Activated CD4-positive, alpha-beta T cell treated with anti-CD3 and anti-CD28 coated beads for 4 hours (primary cell): ENCODE results near the gene GRK2.
"Not testable (repeated sequence)": the region's sequence is repeated elsewhere in the genome, so short reads cannot be mapped to it uniquely, and the experiment has no call there.

Experiments
- DNase-seq, 2 donors: peaks; one replicate each; pipeline ENCODE4 v3.0.0-alpha.2; 2020

Gene GRK2

GRCh38 chr11:67254798-67255197 lies 11.5 kb upstream of the GRK2 start:
- no peak for DNase-seq

- DNase-seq = no peak
Observed at GRCh38 chr11:67255353-67255752, 10.9 kb upstream of the GRK2 start.

- DNase-seq = no peak
Observed at GRCh38 chr11:67255864-67256263, 10.4 kb upstream of the GRK2 start.

DNA sequence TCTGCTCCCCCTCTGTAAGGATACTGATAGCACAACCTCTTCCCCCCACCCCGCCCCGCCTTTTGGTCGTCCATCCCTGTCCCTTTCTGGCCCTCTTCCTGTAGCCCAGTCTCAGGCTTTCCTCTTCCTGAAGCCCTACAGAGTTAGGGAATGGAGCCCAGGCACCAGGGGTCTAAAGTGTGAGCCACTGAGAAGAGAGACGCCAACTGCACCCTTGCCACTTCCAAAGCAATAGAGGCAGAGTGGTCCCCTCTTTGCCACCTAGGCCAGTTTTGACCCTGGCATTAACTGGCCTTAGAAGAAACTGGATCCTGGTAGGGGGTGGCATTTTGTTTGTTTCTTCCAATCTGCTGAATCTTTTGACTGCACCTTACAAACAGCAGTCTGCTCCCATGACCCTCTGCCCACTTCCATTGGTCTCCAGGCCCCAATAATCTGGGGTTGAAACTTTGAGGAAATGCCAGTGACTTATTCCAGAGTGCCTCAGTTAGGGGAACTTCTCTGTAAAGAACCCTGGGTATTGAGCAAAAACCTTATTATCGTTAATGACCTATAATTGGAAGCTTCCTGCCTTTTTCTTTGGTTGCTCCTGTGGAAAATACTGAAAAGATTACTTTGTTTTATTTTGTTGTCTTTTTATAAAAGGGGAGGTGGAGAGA lies 9.7 kb upstream of the GRK2 start:
- DNase-seq = no peak

DNA sequence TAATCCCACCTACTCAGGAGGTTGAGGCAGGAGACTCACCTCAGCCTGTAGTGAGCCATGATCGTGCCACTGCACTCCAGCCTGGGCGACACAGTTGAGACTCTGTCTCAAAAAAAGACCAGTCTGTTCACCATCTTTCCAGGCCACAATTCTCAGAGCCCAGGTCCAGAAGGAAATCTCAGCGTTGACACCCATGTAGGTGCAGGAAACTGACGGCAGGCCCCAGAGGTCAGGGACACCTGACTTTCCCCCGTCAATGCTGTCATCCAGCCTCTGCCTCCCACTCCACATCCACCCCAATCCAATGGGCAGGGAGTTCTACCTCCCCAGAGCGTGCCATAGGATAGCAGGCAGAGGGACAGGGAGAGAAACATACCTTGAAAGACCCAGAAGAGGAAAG lies 5.9 kb upstream of the GRK2 start:
- no peak for DNase-seq

DNA sequence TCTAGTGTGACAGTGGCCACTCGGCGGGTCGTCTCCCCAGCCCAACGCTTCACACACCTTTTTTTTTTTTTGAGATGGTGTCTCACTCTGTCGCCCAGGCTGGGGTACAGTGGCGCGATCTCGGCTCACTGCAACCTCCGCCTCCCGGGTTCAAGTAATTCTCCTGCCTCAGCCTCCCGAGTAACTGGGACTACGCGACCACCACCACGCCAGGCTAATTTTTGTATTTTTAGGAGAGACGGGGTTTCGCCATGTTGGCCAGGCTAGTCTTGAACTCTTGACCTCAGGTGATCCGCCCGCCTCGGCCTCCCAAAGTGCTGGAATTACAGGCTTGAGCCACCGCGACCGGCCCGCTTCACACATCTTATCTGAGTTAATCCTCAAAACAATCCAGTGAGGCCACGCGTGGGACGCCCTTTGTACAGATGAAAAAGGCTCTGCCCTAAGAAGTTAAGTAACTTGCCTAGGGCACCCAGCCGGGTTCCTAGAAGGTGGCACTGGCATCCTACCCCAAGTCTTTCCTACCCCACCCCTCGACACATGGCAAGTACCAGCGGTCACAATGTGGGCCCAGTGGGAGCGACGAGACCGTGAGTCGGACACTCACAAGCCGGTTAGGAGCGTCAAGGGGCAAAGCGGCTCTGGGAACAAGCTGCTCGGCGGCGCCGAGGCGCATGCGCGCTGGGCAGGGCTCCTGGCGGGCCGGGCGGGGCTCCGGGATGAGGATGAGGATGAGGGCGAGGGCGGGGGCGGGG lies 5.2 kb upstream of the GRK2 start:
- DNase-seq = not testable (repeated sequence)

DNA sequence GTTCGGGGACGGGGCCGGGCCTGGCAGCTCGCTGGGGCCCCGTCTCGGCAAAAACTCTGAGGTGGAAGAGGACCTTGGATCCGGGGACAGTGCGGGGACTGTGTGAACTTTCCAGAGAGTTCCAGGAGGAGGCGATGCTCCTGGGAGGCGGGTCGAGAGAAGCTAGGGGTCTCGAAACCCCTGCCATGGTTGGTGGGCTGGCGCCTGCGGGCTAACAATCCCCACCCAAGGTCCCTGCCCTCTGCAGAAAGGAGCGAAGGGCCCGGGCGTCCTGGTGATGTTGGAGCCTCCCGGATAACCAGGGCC lies 4.7 kb upstream of the GRK2 start:
- DNase-seq = no peak

GRCh38 chr11:67261946-67262681 lies 4.2 kb upstream of the GRK2 start:
- DNase-seq = no peak

- DNase-seq = peak; percentile 63 to 70
Observed at GRCh38 chr11:67262731-67263675, 3.3 kb upstream of the GRK2 start.

GRCh38 chr11:67264260-67264659 lies 2.0 kb upstream of the GRK2 start:
- DNase-seq = no peak

DNA sequence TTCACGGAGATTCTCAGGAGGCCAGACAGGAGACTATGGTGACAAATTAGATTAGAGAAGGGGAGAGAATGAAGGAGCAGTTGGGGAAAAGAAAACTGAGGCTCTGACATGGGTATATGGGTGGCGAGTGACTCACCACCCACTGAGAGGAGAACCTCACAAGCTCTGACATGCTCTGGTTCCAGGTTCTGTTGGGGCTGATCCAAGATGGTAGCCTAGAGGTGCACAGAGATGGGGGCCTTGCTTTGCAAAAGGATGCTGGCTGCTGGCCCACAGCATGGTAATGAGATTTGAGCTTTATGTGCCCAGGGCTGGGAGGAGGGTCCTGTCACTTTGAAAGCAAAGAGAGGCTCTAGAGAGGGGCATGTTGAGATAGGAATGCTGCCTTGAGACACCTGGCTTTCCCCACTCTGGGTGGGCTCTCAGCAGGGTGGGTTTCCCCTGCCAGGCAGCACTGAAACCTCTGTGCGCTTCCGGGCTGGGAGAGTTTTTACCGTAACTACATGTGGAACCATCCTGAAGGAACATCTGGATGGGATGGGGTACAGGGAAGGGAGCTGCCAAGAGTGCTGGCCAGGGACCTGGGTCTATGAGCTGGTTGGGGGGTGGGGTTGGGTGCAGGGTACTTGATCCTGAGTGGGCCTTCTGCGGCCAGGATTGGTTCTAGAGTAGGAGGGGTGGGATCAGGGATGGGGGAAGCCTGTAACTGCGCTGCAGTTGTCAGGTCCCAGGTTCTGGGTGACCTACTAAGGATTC lies 1.2 kb upstream of the GRK2 start:
- no peak for DNase-seq

GRCh38 chr11:67265633-67266448 lies 432 bp upstream of the GRK2 start:
- DNase-seq = peak; percentile 73 to 75

- no peak for DNase-seq
Observed at GRCh38 chr11:67267188-67268080, 1.2 kb downstream of the GRK2 start.

DNA sequence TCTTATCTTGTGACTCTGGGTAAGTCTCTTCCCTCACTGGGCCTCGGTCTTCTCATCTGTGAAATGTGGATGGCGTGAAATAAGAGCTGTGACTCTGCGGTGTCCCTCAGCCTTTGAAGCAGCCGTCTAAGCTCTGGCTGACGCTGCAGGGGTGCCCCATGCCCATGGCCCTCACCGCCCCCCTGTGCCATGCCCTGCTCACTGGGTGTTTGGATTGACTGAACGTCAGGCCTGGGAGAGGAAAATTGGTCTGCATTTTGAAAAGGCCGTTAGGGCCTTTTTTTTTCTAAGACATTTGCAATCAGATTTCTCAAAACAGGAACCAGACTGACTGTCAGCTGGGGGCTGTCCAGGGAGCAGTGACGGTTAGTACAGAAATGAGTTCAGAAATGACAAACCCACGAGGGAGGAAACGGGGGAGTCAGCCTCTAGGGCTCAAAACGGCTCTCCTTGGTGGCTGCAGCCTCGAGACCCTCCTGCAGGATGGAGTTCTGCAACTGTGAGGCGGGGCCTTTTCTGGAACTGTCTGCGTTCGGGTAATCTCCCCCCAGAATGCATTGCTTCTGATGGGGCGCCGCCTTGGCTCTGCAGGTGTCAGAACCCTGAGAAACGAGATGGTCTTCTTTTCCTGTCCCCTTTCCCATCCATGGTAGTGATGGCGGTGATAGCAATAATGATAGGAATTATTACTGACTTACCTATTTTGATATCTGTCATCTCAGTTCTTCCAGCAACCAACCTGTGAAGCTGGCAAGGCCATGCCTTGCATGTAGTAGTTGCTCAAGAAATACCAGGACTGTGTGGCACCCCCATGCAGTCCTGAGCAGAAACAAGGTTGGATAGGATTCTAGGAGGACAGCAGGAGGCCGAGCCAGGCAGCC lies 2.0 kb downstream of the GRK2 start:
- peak; percentile 46 to 53 for DNase-seq

DNA sequence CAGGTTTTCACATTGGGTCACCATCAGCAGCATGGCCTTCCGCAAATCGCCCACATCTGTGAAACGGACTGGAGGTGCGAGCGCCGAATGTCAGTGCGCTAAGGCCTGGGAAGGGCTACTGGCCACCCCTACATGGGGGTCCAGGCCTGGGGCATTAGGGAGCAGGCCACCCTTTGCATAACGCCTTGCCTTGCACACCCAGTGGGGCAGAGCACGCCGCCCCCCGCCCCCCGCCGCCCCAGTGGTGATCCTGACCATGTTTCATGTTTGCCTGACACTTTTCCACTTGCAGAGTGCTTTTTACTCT lies 2.6 kb downstream of the GRK2 start:
- DNase-seq = no peak

DNA sequence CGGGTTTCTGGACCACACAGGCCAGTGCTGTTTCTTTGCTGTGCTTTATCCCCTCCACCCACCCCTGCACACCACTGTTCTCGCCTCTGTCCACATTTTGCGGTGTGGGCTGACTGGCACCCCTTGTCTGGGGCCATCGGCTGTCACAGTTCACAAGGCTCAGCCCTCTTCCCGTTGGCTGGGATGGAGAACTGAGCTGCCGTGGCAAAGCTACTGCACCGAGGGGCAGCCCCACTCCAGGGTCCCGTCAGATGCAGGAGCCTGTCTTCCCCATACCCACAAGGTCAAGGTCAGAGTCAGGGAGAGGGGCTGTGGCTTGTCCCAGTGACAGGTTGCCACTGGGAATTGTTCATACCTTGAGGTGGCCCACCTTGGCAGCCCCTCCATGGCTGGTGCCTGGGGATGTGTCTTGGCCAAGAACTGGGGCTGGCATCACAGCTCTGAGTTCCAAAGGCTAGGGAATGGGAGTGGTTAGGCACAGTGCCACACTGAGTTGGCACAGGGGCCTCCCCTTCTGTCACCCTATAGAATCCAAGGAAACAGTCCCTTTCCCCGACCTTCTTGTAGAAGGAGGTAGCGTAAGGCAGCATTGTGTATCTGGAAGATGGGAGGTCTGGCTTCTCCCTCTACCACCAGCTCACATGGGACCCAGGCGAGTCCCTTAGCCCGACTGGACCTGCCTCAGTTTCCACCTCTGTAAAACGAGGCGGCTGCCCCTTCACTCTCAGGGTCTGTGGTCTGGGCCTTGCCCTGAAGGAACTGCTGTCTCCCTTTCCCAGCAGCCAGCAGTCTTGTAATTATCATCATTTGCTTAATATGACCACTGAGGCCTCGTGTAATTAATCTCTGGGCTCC lies 3.4 kb downstream of the GRK2 start:
- no peak for DNase-seq

GRCh38 chr11:67270256-67271204 lies 4.3 kb downstream of the GRK2 start:
- no peak for DNase-seq
